ENCODE data around the gene ARG1.

The ARG1 gene

GRCh38 chr6:131547488-131547887 lies 25.5 kb upstream of the ARG1 start:
- in situ Hi-C loops (cut with HindIII; ENCODE audit: low sequenced_read_pairs) = no loop called here
- no peak for DNase-seq (ENCODE audit: low read depth, low spot score)
- H3K4me3 ChIP-seq (ENCODE audit: low read depth, low read length) = no peak overlapping the region
- TF ChIP-seq CTCF (IDR thresholded peaks at IDR 0.05; ENCODE audit: low read depth, low read length) = no peak

GRCh38 chr6:131548441-131548840 lies 24.6 kb upstream of the ARG1 start:
- no peak for TF ChIP-seq CTCF (IDR thresholded peaks at IDR 0.05; ENCODE audit: low read depth, low read length)

DNA sequence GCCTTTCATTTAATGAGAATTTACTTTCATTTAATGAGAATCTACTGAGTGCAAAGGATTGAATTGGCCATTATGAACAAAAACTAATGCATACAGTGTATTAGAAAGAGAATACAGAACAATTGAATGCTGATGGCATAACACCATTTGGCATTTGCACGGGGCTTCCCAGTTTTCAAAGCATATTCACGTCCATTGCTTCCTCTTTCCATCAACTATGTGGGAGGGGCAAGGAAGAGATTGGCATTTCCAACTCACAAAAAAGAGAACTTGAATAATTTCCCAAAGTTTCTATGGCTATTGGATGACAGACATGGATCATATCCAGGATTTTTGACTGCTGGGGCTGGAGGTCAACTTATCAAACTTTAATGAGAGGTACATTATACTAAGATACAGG lies 23.2 kb upstream of the ARG1 start:
- H3K4me3 ChIP-seq (ENCODE audit: low read depth, low read length) = no peak overlapping the region
- in situ Hi-C loops (cut with HindIII; ENCODE audit: low sequenced_read_pairs) = no loop called here
- DNase-seq (ENCODE audit: low read depth, low spot score) = no peak
- TF ChIP-seq CTCF (IDR thresholded peaks at IDR 0.05; ENCODE audit: low read depth, low read length) = no peak

More at GRCh38 chr6:131548441-131548840, 24.6 kb upstream of the ARG1 start:
- in situ Hi-C loops (cut with HindIII; ENCODE audit: low sequenced_read_pairs) = no loop called here
- DNase-seq (ENCODE audit: low read depth, low spot score) = no peak
- no peak overlapping the region for H3K4me3 ChIP-seq (ENCODE audit: low read depth, low read length)

DNA sequence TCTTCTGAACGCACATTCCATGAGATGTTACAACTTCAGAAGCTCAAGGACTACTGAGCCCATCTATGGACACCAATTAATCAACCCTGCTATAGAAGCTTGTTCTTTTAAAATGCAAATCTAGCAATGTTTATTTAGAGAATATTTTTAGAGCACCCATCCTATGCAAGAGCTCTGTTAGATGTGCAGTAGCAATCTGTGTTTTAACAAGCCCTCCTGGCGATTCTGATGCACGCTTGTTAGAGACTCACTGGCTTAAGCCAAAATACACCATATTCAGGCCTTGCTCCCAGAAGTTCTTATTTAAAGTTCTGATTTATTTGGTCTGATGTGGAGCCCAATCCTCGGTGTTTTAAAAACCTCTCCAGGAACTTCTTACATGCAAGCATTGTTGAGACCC lies 21.1 kb upstream of the ARG1 start:
- no peak overlapping the region for H3K4me3 ChIP-seq (ENCODE audit: low read depth, low read length)
- no peak for DNase-seq (ENCODE audit: low read depth, low spot score)
- no peak for TF ChIP-seq CTCF (IDR thresholded peaks at IDR 0.05; ENCODE audit: low read depth, low read length)
- in situ Hi-C loops (cut with HindIII; ENCODE audit: low sequenced_read_pairs) = no loop called here

DNA sequence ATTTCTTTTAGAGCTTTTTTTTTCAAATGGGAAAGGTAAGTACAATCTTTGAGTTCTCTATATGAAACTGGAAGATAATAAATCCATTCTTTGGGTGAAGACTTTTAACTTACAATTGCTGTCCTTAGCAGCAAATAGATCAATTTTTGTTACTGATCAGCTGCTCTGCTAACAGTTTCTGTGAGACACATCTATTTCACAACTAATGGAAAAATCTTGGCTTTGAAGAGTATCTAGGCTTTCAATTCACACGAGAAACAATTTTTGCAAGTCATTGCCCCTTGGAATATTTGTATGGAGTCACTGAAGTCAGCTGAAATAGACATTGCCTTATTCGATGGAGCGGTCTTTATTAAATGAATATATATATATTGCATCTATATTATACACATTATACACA lies 20.5 kb upstream of the ARG1 start:
- no peak overlapping the region for H3K4me3 ChIP-seq (ENCODE audit: low read depth, low read length)
- in situ Hi-C loops (cut with HindIII; ENCODE audit: low sequenced_read_pairs) = no loop called here
- no peak for TF ChIP-seq CTCF (IDR thresholded peaks at IDR 0.05; ENCODE audit: low read depth, low read length)
- DNase-seq (ENCODE audit: low read depth, low spot score) = no peak

GRCh38 chr6:131555992-131556391 lies 17.0 kb upstream of the ARG1 start:
- DNase-seq (ENCODE audit: low read depth, low spot score) = no peak
- TF ChIP-seq CTCF (IDR thresholded peaks at IDR 0.05; ENCODE audit: low read depth, low read length) = no peak

GRCh38 chr6:131558922-131559321 lies 14.1 kb upstream of the ARG1 start:
- TF ChIP-seq CTCF (IDR thresholded peaks at IDR 0.05; ENCODE audit: low read depth, low read length) = no peak
- no peak overlapping the region for H3K4me3 ChIP-seq (ENCODE audit: low read depth, low read length)
- in situ Hi-C loops (cut with HindIII; ENCODE audit: low sequenced_read_pairs) = no loop called here
- no peak for DNase-seq (ENCODE audit: low read depth, low spot score)

More at GRCh38 chr6:131555992-131556391, 17.0 kb upstream of the ARG1 start:
- H3K4me3 ChIP-seq (ENCODE audit: low read depth, low read length) = no peak overlapping the region
- in situ Hi-C loops (cut with HindIII; ENCODE audit: low sequenced_read_pairs) = no loop called here

Data from astrocyte of the spinal cord (primary cell).